Breast epithelium (tissue), 4 donors: ENCODE results near the gene ZNF778. TPM values are rescaled to one million over a fixed set of nuclear protein-coding genes. Genes with fewer than 3 reads are reported as not detected.

Experiments used
- DNase-seq, 2 donors: peaks; one replicate each; pipeline ENCODE4 v3.0.0-alpha.2; 2019; ENCODE audit warnings: low spot score in 2 of 2
- H3K27ac ChIP-seq, 2 donors: fragments of 200-600 bp; sonication (generic) in 1 of 2; one replicate each; pipeline ENCODE4 v1.5.1; 2016 to 2019; ENCODE audit warnings: mild to moderate bottlenecking in 1 of 2
- H3K27me3 ChIP-seq, 2 donors: fragments of 200-600 bp; sonication (generic) in 1 of 2; one replicate each; pipeline versions ENCODE4 v1.5.1 to v1.6.0; 2017 to 2019; ENCODE audit warnings: control low read depth in 1 of 2, mild to moderate bottlenecking in 1 of 2
- H3K36me3 ChIP-seq: fragments of 200-600 bp; one replicate; pipeline ENCODE4 v1.5.1; 2019
- H3K4me1 ChIP-seq, 2 donors: fragments of 200-600 bp; sonication (generic); one replicate each; pipeline ENCODE4 v1.5.1; 2016 to 2019; ENCODE audit warnings: control low read depth in 1 of 2
- H3K4me3 ChIP-seq, 3 donors: fragments of 200-600 bp; sonication (generic); 1 replicate in 2 of 3; 2 replicates in 1 of 3; pipeline ENCODE4 v1.5.1; 2016 to 2019; ENCODE audit warnings: mild to moderate bottlenecking in 3 of 3, moderate library complexity in 2 of 3
- H3K9me3 ChIP-seq, 2 donors: fragments of 200-600 bp; sonication (generic) in 1 of 2; one replicate each; pipeline ENCODE4 v1.5.1; 2016 to 2019; ENCODE audit warnings: control low read depth in 1 of 2
- CTCF ChIP-seq, 3 donors: fragments of 450-650 bp; IDR thresholded peaks; one replicate each; pipeline ENCODE4 v1.5.1; 2016 to 2017; ENCODE audit warnings: antibody characterized with exemption in 3 of 3, mild to moderate bottlenecking in 3 of 3, moderate library complexity in 3 of 3
- POLR2A ChIP-seq: fragments of 450-650 bp; IDR thresholded peaks from one replicate; pipeline ENCODE4 v1.6.1; 2016; ENCODE audit warnings: antibody characterized with exemption, mild to moderate bottlenecking, moderate library complexity
- POLR2AphosphoS5 ChIP-seq, 3 donors: sonication (generic); formaldehyde crosslinking; IDR thresholded peaks; one replicate each; pipeline ENCODE4 v1.6.1; 2017; ENCODE audit warnings: antibody characterized with exemption in 3 of 3
- intact Hi-C: fragments of 100-400 bp; cut with DNase I; formaldehyde crosslinking; loops from one replicate; pipeline ENCODE4 v1.15.1; 2023; ENCODE audit warnings: low total_unique reads
- total RNA-seq, 3 donors: library from RNA; depleted of rRNA; stranded (reverse); fragments of >200 nt; gene quantifications; one replicate each; pipeline ENCODE4 v1.1.0, GENCODE V29; 2016

Gene ZNF778
- total RNA-seq, 3 donors from 2014 or later = 10.1 to 20.9 (median 12.5) TPM

GRCh38 chr16:89277049-89277448, 59.5 kb downstream of the ZNF778 start:
- DNase-seq = no peak
- no peaks in the 10 kb centered on the region for H3K27me3 ChIP-seq
- H3K4me3 ChIP-seq = no peak overlapping the region
- H3K36me3 ChIP-seq = peaks cover 6% of the 10 kb centered on the region
- intact Hi-C loops = no loop called here
- no peak for TF ChIP-seq POLR2AphosphoS5 (IDR thresholded peaks at IDR 0.05)
- TF ChIP-seq CTCF (IDR thresholded peaks at IDR 0.05) = no peak
- no peak for TF ChIP-seq POLR2A
- no peaks in the 10 kb centered on the region for H3K9me3 ChIP-seq
- H3K27ac ChIP-seq = no peak overlapping the region
- no peaks in the 10 kb centered on the region for H3K4me1 ChIP-seq

GRCh38 chr16:89277641-89278341, 60.3 kb downstream of the ZNF778 start:
- Histone ChIP-seq H3K36me3 (peaks cover 6% of the 10 kb centered on the region), H3K27me3 (no peaks in the 10 kb centered on the region), H3K27ac (no peak overlapping the region), H3K4me1 (no peaks in the 10 kb centered on the region), H3K4me3 (no peak overlapping the region), H3K9me3 (no peaks in the 10 kb centered on the region)
- intact Hi-C loops = no loop called here
- DNase-seq = no peak
- TF ChIP-seq POLR2A (no peak), CTCF (IDR thresholded peaks at IDR 0.05) (no peak), POLR2AphosphoS5 (IDR thresholded peaks at IDR 0.05) (no peak)

- Histone ChIP-seq H3K4me1 (no peaks in the 10 kb centered on the region), H3K36me3 (peaks cover 6% of the 10 kb centered on the region), H3K27me3 (no peaks in the 10 kb centered on the region), H3K9me3 (no peaks in the 10 kb centered on the region), H3K4me3 (no peak overlapping the region), H3K27ac (no peak overlapping the region)
- no peak for TF ChIP-seq CTCF (IDR thresholded peaks at IDR 0.05)
- no peak for TF ChIP-seq POLR2A
- no peak for TF ChIP-seq POLR2AphosphoS5 (IDR thresholded peaks at IDR 0.05)
- no peak for DNase-seq
- intact Hi-C loops = no loop called here
Measured at GRCh38 chr16:89278441-89279240, 61.1 kb downstream of the ZNF778 start.

DNA sequence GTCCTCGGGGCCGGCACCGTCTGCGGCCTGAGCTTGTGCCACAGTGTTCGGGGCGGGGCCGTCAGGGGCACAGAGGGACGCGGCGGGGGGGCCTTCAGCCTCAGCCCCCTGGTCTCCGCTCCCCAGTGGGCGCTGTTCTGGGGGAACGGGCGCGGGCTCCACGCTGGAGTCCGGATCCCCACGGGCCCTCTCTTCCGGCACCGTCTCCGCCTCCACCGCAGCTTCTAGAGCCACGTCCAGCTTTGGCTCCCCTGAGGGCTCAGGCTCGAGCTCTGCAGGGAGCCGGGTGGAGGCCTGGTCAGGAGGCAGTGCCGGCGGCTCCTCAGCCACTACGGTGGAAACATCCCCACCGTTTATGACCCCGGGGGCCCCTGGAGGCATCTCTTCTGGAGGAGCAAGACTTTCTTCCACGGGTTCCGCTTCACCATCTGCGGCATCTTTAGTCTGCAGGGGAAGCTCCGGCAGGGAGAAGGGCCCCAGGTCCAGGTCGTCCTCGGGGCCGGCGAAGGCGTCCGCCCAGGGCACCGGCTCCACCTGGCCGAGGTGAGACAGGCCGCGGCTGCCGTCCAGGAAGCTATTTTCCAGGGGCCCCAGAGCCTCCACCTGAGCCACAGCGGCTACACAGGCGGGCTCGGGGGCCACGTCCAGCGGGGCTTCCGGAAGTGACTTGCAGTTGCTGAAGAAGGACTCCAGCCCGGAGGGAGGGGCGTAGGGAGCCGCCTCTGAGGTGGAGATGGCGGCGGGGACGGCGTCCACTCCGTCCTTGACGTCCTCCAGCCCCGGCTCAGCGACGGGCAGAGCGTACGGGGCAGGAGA, 62.4 kb downstream of the ZNF778 start:
- DNase-seq = no peak
- Histone ChIP-seq H3K27me3 (no peaks in the 10 kb centered on the region), H3K36me3 (peaks cover 3% of the 10 kb centered on the region), H3K4me3 (no peak overlapping the region), H3K27ac (no peak overlapping the region), H3K9me3 (no peaks in the 10 kb centered on the region), H3K4me1 (no peaks in the 10 kb centered on the region)
- intact Hi-C loops = no loop called here
- TF ChIP-seq POLR2AphosphoS5 (IDR thresholded peaks at IDR 0.05) (no peak), POLR2A (no peak), CTCF (IDR thresholded peaks at IDR 0.05) (no peak)
